K562 (cell line): ENCODE measurements around the gene MCU. TPM values are rescaled to one million over a fixed set of nuclear protein-coding genes. Genes with fewer than 3 reads are reported as not detected.

Experiments used
- ATF3 ChIP-seq, 2 experiments: fragments of 450-650 bp in 1 of 2; sonication (generic) in 1 of 2; formaldehyde crosslinking in 1 of 2; IDR thresholded peaks in 1 of 2; conservative IDR thresholded peaks in 1 of 2; 2 replicates each; pipeline versions ENCODE4 v1.6.1 to v1.8.1; 2016 to 2023; ENCODE audit warnings: mild to moderate bottlenecking in 2 of 2, moderate library complexity in 2 of 2, inconsistent platforms in 1 of 2, missing genetic modification reagents in 1 of 2
- CTCFL ChIP-seq: IDR thresholded peaks from 2 replicates; pipeline ENCODE4 v1.6.1; 2011; ENCODE audit warnings: borderline replicate concordance, low read depth, mild to moderate bottlenecking, moderate library complexity, low read length; ENCODE audit not compliant: insufficient read depth, poor library complexity, severe bottlenecking
- FOS ChIP-seq: IDR thresholded peaks from 3 replicates; pipeline ENCODE4 v1.6.1; 2011; ENCODE audit not compliant: insufficient read length; ENCODE audit errors: extremely low read depth
- ID3 ChIP-seq, 2 experiments: fragments of 250-450 bp in 1 of 2; fragments of 450-650 bp in 1 of 2; sonication (Bioruptor Pico) in 1 of 2; IDR thresholded peaks; 2 replicates each; pipeline versions ENCODE4 v1.6.1 to v1.8.0; 2016 to 2021; ENCODE audit warnings: mild to moderate bottlenecking in 2 of 2, moderate library complexity in 2 of 2, missing compliant biosample characterization in 1 of 2, missing genetic modification characterization in 1 of 2
- JUN ChIP-seq, 2 experiments: sonication (generic) in 1 of 2; formaldehyde crosslinking in 1 of 2; IDR thresholded peaks; 2 replicates each; pipeline versions ENCODE4 v1.6.1 to v1.8.0; 2012 to 2022; ENCODE audit warnings: borderline replicate concordance in 2 of 2, mild to moderate bottlenecking in 2 of 2, improper control_type of control experiment in 1 of 2, low read depth in 1 of 2, low read length in 1 of 2, missing genetic modification reagents in 1 of 2
- JUND ChIP-seq, 2 experiments: IDR thresholded peaks; 2 replicates in 1 of 2; 3 replicates in 1 of 2; pipeline ENCODE4 v1.6.1; 2011; ENCODE audit warnings: borderline replicate concordance in 2 of 2, low read depth in 2 of 2, low read length in 2 of 2, improper control_type of control experiment in 1 of 2, missing biosample characterization in 1 of 2, missing genetic modification characterization in 1 of 2, missing genetic modification reagents in 1 of 2
- MBD2 ChIP-seq: sonication (generic); IDR thresholded peaks from 2 replicates; pipeline ENCODE4 v1.6.1; 2016; ENCODE audit warnings: low read depth, borderline replicate concordance
- MEIS2 ChIP-seq: fragments of 450-650 bp; IDR thresholded peaks from 2 replicates; pipeline ENCODE4 v1.6.1; 2014; ENCODE audit warnings: mild to moderate bottlenecking; ENCODE audit not compliant: partially characterized antibody
- NFATC3 ChIP-seq: fragments of 450-650 bp; IDR thresholded peaks from 2 replicates; pipeline ENCODE4 v1.6.1; 2017; ENCODE audit warnings: mild to moderate bottlenecking
- PKNOX1 ChIP-seq: fragments of 450-650 bp; IDR thresholded peaks from 2 replicates; pipeline ENCODE4 v1.6.1; 2016
- POLR2AphosphoS5 ChIP-seq: IDR thresholded peaks from 2 replicates; pipeline ENCODE4 v1.6.1; 2011; ENCODE audit warnings: mild to moderate bottlenecking, low read depth, low read length, moderate library complexity; ENCODE audit not compliant: control insufficient read depth, insufficient read depth
- POLR3A ChIP-seq: IDR thresholded peaks from 2 replicates; pipeline ENCODE4 v1.6.1; 2011; ENCODE audit warnings: borderline replicate concordance, mild to moderate bottlenecking, moderate library complexity; ENCODE audit not compliant: insufficient read length, insufficient read depth; ENCODE audit errors: extremely low read depth
- PTRF ChIP-seq: fragments of 450-650 bp; IDR thresholded peaks from 2 replicates; pipeline ENCODE4 v1.6.1; 2016; ENCODE audit warnings: mild to moderate bottlenecking, missing genetic modification characterization, missing compliant biosample characterization
- RNF2 ChIP-seq: sonication (generic); IDR thresholded peaks from 2 replicates; pipeline ENCODE4 v1.6.1; 2016
- SRF ChIP-seq, 2 experiments: fragments of 250-450, 450-650 bp in 1 of 2; sonication (Bioruptor Pico) in 1 of 2; sonication (generic) in 1 of 2; formaldehyde crosslinking; IDR thresholded peaks; 2 replicates each; pipeline versions ENCODE4 v1.5.0 to v1.5.1; 2020 to 2022; ENCODE audit warnings: mild to moderate bottlenecking in 1 of 2, missing genetic modification reagents in 1 of 2
- ZBTB43 ChIP-seq: sonication (generic); formaldehyde crosslinking; IDR thresholded peaks from 2 replicates; pipeline ENCODE4 v1.8.0; 2023; ENCODE audit warnings: mild to moderate bottlenecking, missing genetic modification reagents
- ZNF24 ChIP-seq: fragments of 450-650 bp; IDR thresholded peaks from 2 replicates; pipeline ENCODE4 v1.6.1; 2016
- polyA plus RNA-seq, 8 experiments: library from polyadenylated mRNA; depleted of rRNA in 4 of 8; stranded (reverse) in 5 of 8; unstranded in 3 of 8; fragments of >200 nt; fragmentation: Nextera tagmentation in 2 of 8; fragmentation: Illumina TruSeq in 1 of 8; extraction: Ambion mirVana in 2 of 8; extraction: Trizol in 1 of 8; gene quantifications; 2 replicates each; pipeline versions ENCODE4 v1.2.1 to v1.2.3, GENCODE V29; 2011 to 2014; ENCODE audit warnings: inconsistent platforms in 1 of 8, missing spikeins in 1 of 8
- total RNA-seq, 7 experiments: library from RNA; depleted of rRNA in 6 of 7; stranded (reverse); fragments of >200 nt in 6 of 7; fragmentation: Illumina TruSeq in 2 of 7; extraction: Trizol in 2 of 7; gene quantifications; 2 replicates each; pipeline versions ENCODE4 v1.2.1 to v1.2.3, GENCODE V29; 2011 to 2021; ENCODE audit warnings: low replicate concordance in 1 of 7

The MCU gene
- total and polyA plus RNA-seq, 9 of the 15 experiments (the other 6 are each of a cell fraction or from before 2014, with no cell fraction given) = 8.2 to 88.8 (median 21.3) TPM

- TF ChIP-seq POLR3A (no peak), RNF2 (no peak), PKNOX1 (peak; percentile 97), SRF (CRISPR knock-in tag; IDR thresholded peaks at IDR 0.05) (no peak), MEIS2 (peak; percentile 91), JUN (IDR thresholded peaks at IDR 0.05; ENCODE audit: borderline replicate concordance, low read depth, low read length) (0 out of 2 replicates have a peak, but pooled peaks have one; percentile 35), JUN (CRISPR knock-in tag; IDR thresholded peaks at IDR 0.05; ENCODE audit: borderline replicate concordance) (no peak), PTRF (tag) (no peak), ZBTB43 (no peak), FOS (peak; percentile 10), POLR2AphosphoS5 (no peak), JUND (IDR thresholded peaks at IDR 0.05; ENCODE audit: borderline replicate concordance, low read depth, low read length) (peak; percentile 66; the same call in 1 of the 2 replicates), JUND (tag; IDR thresholded peaks at IDR 0.05; ENCODE audit: borderline replicate concordance, low read depth, low read length) (peak; percentile 81; the same call in 2 of the 3 replicates), NFATC3 (no peak), ATF3 (IDR thresholded peaks at IDR 0.05) (peak; percentile 62; the same call in 1 of the 2 replicates), ATF3 (CRISPR knock-in tag; conservative IDR thresholded peaks at IDR 0.05) (no peak), ZNF24 (peak; percentile 89), ID3 (CRISPR knock-in tag; IDR thresholded peaks at IDR 0.05) (no peak), ID3 (tag; IDR thresholded peaks at IDR 0.05) (no peak), CTCFL (no peak), MBD2 (no peak)
These were observed 243.4 kb downstream of the MCU start (continued) for GRCh38 chr10:72935361-72935760.
